Astrocyte (in vitro differentiated cells and primary cell): ENCODE measurements around the gene ITGAV. TPM values are rescaled to one million over a fixed set of nuclear protein-coding genes. Genes with fewer than 3 reads are reported as not detected.
A peak's percentile ranks its signal among the peaks of the same experiment; 100 is the strongest.

Experiments
- DNase-seq: peaks from one replicate; pipeline ENCODE4 v3.0.0-alpha.2; 2010; ENCODE audit warnings: low read depth
- FAIRE-seq: peaks from 2 replicates; lab custom pipeline; 2011; peaks lifted over from hg19 to GRCh38; lab: Jason Lieb, UNC
- H2AFZ ChIP-seq: 2 replicates; pipeline ENCODE4 v1.6.0; 2012; ENCODE audit warnings: low read depth, low read length, inconsistent platforms
- H3K27ac ChIP-seq: 2 replicates; pipeline ENCODE4 v1.5.1; 2011; ENCODE audit warnings: low read depth, low read length, inconsistent platforms
- H3K27me3 ChIP-seq: 2 replicates; pipeline ENCODE4 v1.6.0; 2011; ENCODE audit warnings: low read length, inconsistent platforms; ENCODE audit not compliant: insufficient read depth
- H3K36me3 ChIP-seq: 2 replicates; pipeline ENCODE4 v1.5.1; 2011; ENCODE audit warnings: low read length, inconsistent platforms; ENCODE audit not compliant: insufficient read depth
- H3K4me1 ChIP-seq: 2 replicates; pipeline ENCODE4 v1.5.1; 2011; ENCODE audit warnings: low read length, inconsistent platforms; ENCODE audit not compliant: insufficient read depth
- H3K4me2 ChIP-seq: 2 replicates; pipeline ENCODE4 v1.6.0; 2012; ENCODE audit warnings: low read length, inconsistent platforms
- H3K4me3 ChIP-seq: 2 replicates; pipeline ENCODE4 v1.5.1; 2011; ENCODE audit warnings: low read depth, mild to moderate bottlenecking, low read length, inconsistent platforms; ENCODE audit not compliant: insufficient read depth
- H3K79me2 ChIP-seq: 2 replicates; pipeline ENCODE4 v1.6.0; 2012; ENCODE audit warnings: mild to moderate bottlenecking, low read length, inconsistent platforms; ENCODE audit not compliant: insufficient read depth
- H3K9ac ChIP-seq: 2 replicates; pipeline ENCODE4 v1.6.0; 2012; ENCODE audit warnings: mild to moderate bottlenecking, low read length, inconsistent platforms
- H3K9me3 ChIP-seq: 2 replicates; pipeline ENCODE4 v1.5.1; 2012; ENCODE audit warnings: low read depth, mild to moderate bottlenecking, low read length, inconsistent platforms; ENCODE audit not compliant: insufficient read depth
- H4K20me1 ChIP-seq: 2 replicates; pipeline ENCODE4 v1.6.0; 2012; ENCODE audit warnings: low read length, inconsistent platforms; ENCODE audit not compliant: insufficient read depth
- H3K27ac Mint-ChIP-seq: one replicate; pipeline ENCODE4 v1.8.0; 2021; ENCODE audit warnings: mild to moderate bottlenecking, mixed read lengths; ENCODE audit not compliant: unreplicated experiment
- H3K27me3 Mint-ChIP-seq: one replicate; pipeline ENCODE4 v1.8.0; 2021; ENCODE audit warnings: low read depth, mixed read lengths; ENCODE audit not compliant: unreplicated experiment
- H3K36me3 Mint-ChIP-seq: one replicate; pipeline ENCODE4 v1.8.0; 2021; ENCODE audit warnings: low read depth, mixed read lengths; ENCODE audit not compliant: unreplicated experiment
- H3K4me1 Mint-ChIP-seq: one replicate; pipeline ENCODE4 v1.8.0; 2021; ENCODE audit warnings: low read depth, mixed read lengths; ENCODE audit not compliant: unreplicated experiment
- H3K4me3 Mint-ChIP-seq: one replicate; pipeline ENCODE4 v1.8.0; 2021; ENCODE audit warnings: mild to moderate bottlenecking, moderate library complexity, mixed read lengths; ENCODE audit not compliant: unreplicated experiment
- H3K9me3 Mint-ChIP-seq: one replicate; pipeline ENCODE4 v1.8.0; 2021; ENCODE audit warnings: mild to moderate bottlenecking, mixed read lengths; ENCODE audit not compliant: unreplicated experiment
- CTCF ChIP-seq: IDR thresholded peaks from 2 replicates; pipeline ENCODE4 v1.5.1; 2011; ENCODE audit warnings: low read depth, mild to moderate bottlenecking, inconsistent platforms, low read length, moderate library complexity; ENCODE audit not compliant: insufficient read depth
- EZH2 ChIP-seq: IDR thresholded peaks from 2 replicates; pipeline ENCODE4 v1.6.1; 2012; ENCODE audit warnings: mild to moderate bottlenecking, low read length, inconsistent platforms; ENCODE audit not compliant: insufficient read depth
- total RNA-seq: library from RNA; stranded (reverse); gene quantifications from 2 replicates; pipeline ENCODE4 v1.2.1, GENCODE V29; 2021

The ITGAV gene
- total RNA-seq, 1 donor from 2014 or later = 661 TPM

- H3K4me2 ChIP-seq = no peak overlapping the region
- H3K4me3 Mint-ChIP-seq = no peak overlapping the region
- H3K27ac ChIP-seq = no peak overlapping the region
- no peaks in the 10 kb centered on the region for H3K9me3 Mint-ChIP-seq
- H2AFZ ChIP-seq = no peak overlapping the region
- peaks cover 64% of the 10 kb centered on the region for H3K36me3 ChIP-seq
- no peaks in the 10 kb centered on the region for H3K27me3 Mint-ChIP-seq
- no peaks in the 10 kb centered on the region for H3K9me3 ChIP-seq
- H3K4me3 ChIP-seq = no peak overlapping the region
- H3K9ac ChIP-seq = no peak overlapping the region
- H3K27me3 ChIP-seq = no peaks in the 10 kb centered on the region
- H3K4me1 ChIP-seq = peaks cover 2% of the 10 kb centered on the region
- H3K36me3 Mint-ChIP-seq = peaks cover 10% of the 10 kb centered on the region
- FAIRE-seq (no peak), DNase-seq (no peak)
- H3K4me1 Mint-ChIP-seq = peaks cover 33% of the 10 kb centered on the region
- peaks cover 20% of the 10 kb centered on the region for H4K20me1 ChIP-seq
- H3K79me2 ChIP-seq = peaks cover 3% of the 10 kb centered on the region
- no peak for TF ChIP-seq EZH2
- no peak for TF ChIP-seq CTCF
- H3K27ac Mint-ChIP-seq = peak overlapping the region; percentile 66
Observed at GRCh38 chr2:186639939-186640338, 50.1 kb downstream of the ITGAV start.

- TF ChIP-seq CTCF (no peak), EZH2 (no peak)
- H3K9ac ChIP-seq = no peak overlapping the region
- H3K36me3 Mint-ChIP-seq = peaks cover 16% of the 10 kb centered on the region
- no peak for DNase-seq
- H3K9me3 Mint-ChIP-seq = no peaks in the 10 kb centered on the region
- no peak overlapping the region for H3K4me3 Mint-ChIP-seq
- H4K20me1 ChIP-seq = peaks cover 25% of the 10 kb centered on the region
- peaks cover 32% of the 10 kb centered on the region for H3K4me1 Mint-ChIP-seq
- H3K27ac Mint-ChIP-seq = peak overlapping the region; percentile 51
- FAIRE-seq = peak; percentile 13
- H3K4me1 ChIP-seq = peaks cover 2% of the 10 kb centered on the region
- no peak overlapping the region for H3K27ac ChIP-seq
- H3K4me3 ChIP-seq = no peak overlapping the region
- H3K9me3 ChIP-seq = no peaks in the 10 kb centered on the region
- H2AFZ ChIP-seq = no peak overlapping the region
- H3K79me2 ChIP-seq = peaks cover 3% of the 10 kb centered on the region
- H3K36me3 ChIP-seq = peaks cover 55% of the 10 kb centered on the region
- no peak overlapping the region for H3K4me2 ChIP-seq
- H3K27me3 ChIP-seq = no peaks in the 10 kb centered on the region
- no peaks in the 10 kb centered on the region for H3K27me3 Mint-ChIP-seq
Observed at GRCh38 chr2:186641132-186641806, 51.4 kb downstream of the ITGAV start.

- H3K9me3 Mint-ChIP-seq = no peaks in the 10 kb centered on the region
- peaks cover 53% of the 10 kb centered on the region for H3K36me3 ChIP-seq
- peak overlapping the region; percentile 51 for H3K27ac Mint-ChIP-seq
Observed at GRCh38 chr2:186641807-186642321, 52.0 kb downstream of the ITGAV start.

More at GRCh38 chr2:186641807-186642321, 52.0 kb downstream of the ITGAV start:
- H3K9ac ChIP-seq = no peak overlapping the region
- Mint-ChIP-seq H3K4me3 (no peak overlapping the region), H3K4me1 (peaks cover 27% of the 10 kb centered on the region), H3K27me3 (no peaks in the 10 kb centered on the region), H3K36me3 (peaks cover 19% of the 10 kb centered on the region)
- H3K4me1 ChIP-seq = peaks cover 2% of the 10 kb centered on the region
- no peak overlapping the region for H3K4me2 ChIP-seq
- H3K4me3 ChIP-seq = no peak overlapping the region
- H3K27ac ChIP-seq = no peak overlapping the region
- H3K27me3 ChIP-seq = no peaks in the 10 kb centered on the region
- H3K9me3 ChIP-seq = no peaks in the 10 kb centered on the region
- DNase-seq (peak; percentile 66), FAIRE-seq (peak; percentile 92)
- H2AFZ ChIP-seq = no peak overlapping the region
- peaks cover 29% of the 10 kb centered on the region for H4K20me1 ChIP-seq
- TF ChIP-seq CTCF (peak; percentile 77), EZH2 (no peak)
- H3K79me2 ChIP-seq = peaks cover 3% of the 10 kb centered on the region
